Urinary bladder (tissue), 4 donors: ENCODE measurements around the gene WNT5B. TPM values are rescaled to one million over a fixed set of nuclear protein-coding genes. Genes with fewer than 3 reads are reported as not detected.

ENCODE experiments used
- DNase-seq: peaks from one replicate; pipeline ENCODE4 v3.0.0-alpha.2; 2015; ENCODE audit errors: extremely low spot score
- H3K27ac ChIP-seq: one replicate; pipeline ENCODE4 v1.5.1; 2013; ENCODE audit warnings: low read depth, mild to moderate bottlenecking, moderate library complexity
- H3K36me3 ChIP-seq: one replicate; pipeline ENCODE4 v1.6.1; 2013; ENCODE audit warnings: mild to moderate bottlenecking, moderate library complexity; ENCODE audit not compliant: insufficient read depth
- H3K4me1 ChIP-seq: one replicate; pipeline ENCODE4 v1.6.1; 2013; ENCODE audit warnings: mild to moderate bottlenecking, moderate library complexity; ENCODE audit not compliant: insufficient read depth
- H3K4me3 ChIP-seq: one replicate; pipeline ENCODE4 v1.5.1; 2013; ENCODE audit warnings: low read depth, low read length
- WGBS: extraction: QIAGEN DNeasy Blood & Tissue Kit; methylation state at CpG from one replicate; pipeline ENCODE4 v1.1.7; 2013; 5-methylcytosine and 5-hydroxymethylcytosine counted together
- polyA plus RNA-seq: library from polyadenylated mRNA; stranded (reverse); fragments of 200-250 nt; gene quantifications from one replicate; pipeline ENCODE4 v1.2.3, GENCODE V29; 2013
- total RNA-seq: library from RNA; depleted of rRNA; stranded (reverse); fragments of >200 nt; gene quantifications from one replicate; pipeline ENCODE4 v1.2.3, GENCODE V29; 2014
- donor health status: healthy with polysubstance abuse.
- donor health status: healthy.

The WNT5B gene
- total and polyA plus RNA-seq, 2 donors, result 9.8 to 25.4 TPM

- H3K4me3 ChIP-seq, result no peak overlapping the region
Measured at GRCh38 chr12:1660304-1661187, 31.5 kb downstream of the WNT5B start.

GRCh38 chr12:1661553-1662335, 32.7 kb downstream of the WNT5B start:
- 1% methylated on average over 69 of the region's 69 CpGs for WGBS
- H3K4me3 ChIP-seq, result peak overlapping the region; percentile 44
- H3K27ac ChIP-seq, result peak overlapping the region; percentile 64
- peak; percentile 67 for DNase-seq
- no peaks in the 10 kb centered on the region for H3K36me3 ChIP-seq
- H3K4me1 ChIP-seq, result no peaks in the 10 kb centered on the region

More at GRCh38 chr12:1660304-1661187, 31.5 kb downstream of the WNT5B start:
- Histone ChIP-seq H3K36me3 (no peaks in the 10 kb centered on the region), H3K27ac (peak overlapping the region; percentile 62), H3K4me1 (no peaks in the 10 kb centered on the region)
- DNase-seq, result no peak
- 61% methylated on average over 18 of the region's 20 CpGs for WGBS

DNA sequence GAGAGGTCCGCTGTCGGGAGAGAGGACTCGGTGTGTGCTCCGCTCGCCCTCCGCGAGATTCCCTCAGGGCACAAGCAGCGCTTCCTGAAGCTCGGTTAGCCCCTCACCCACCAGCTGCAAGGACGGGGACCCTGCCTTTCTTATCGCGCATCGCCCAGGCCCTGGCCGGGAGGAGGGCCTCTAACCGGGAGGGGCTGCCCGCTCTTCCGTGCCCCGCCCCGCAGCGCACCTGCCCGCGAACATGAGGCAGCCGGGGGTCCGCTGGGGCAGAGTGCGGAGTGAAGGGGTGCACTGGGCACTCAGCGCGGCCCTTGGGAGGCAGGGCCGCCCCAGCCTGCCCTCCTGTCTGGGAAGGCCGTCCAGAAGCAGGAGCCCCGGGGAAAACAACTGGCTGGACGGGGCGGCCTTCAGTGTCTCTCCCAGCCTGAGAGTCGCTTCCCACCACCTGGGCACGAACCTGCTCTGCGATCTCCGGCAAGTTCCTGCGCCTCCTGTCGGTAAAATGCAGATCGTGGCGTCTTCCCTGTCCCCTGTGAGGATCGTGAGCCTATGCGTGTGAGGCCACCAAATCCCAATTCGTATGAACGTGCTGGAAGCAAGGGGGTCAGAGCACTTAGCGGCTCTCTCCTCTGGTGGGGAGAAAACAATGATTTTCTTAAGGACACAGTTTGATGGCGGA, 33.9 kb downstream of the WNT5B start:
- Histone ChIP-seq H3K4me1 (no peaks in the 10 kb centered on the region), H3K4me3 (no peak overlapping the region), H3K36me3 (no peaks in the 10 kb centered on the region), H3K27ac (no peak overlapping the region)
- no peak for DNase-seq
- 25% methylated on average over 46 of the region's 46 CpGs for WGBS

- Histone ChIP-seq H3K27ac (no peak overlapping the region), H3K4me1 (no peaks in the 10 kb centered on the region), H3K36me3 (no peaks in the 10 kb centered on the region), H3K4me3 (no peak overlapping the region)
- DNase-seq, result no peak
- 88% methylated on average over 11 of the region's 11 CpGs for WGBS
Measured at GRCh38 chr12:1663440-1664132, 34.6 kb downstream of the WNT5B start.

DNA sequence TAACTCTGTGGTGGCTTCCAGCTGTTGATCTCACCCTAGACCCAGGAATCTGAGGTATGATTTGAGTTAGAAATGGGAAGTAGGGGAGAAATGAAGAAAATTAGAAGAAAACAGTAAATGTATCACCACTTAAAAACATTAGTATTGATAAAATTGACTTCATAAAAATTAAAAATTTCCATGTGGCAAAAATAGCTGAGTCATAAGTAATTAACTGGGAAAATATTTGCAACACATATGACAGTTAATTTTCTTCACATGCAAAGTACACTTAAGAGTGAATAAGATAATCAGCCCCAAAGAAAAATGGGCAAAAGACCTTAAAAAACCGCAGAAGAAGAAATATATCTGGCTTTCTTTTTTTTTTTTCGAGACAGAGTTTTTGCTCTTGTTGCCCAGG, 36.3 kb downstream of the WNT5B start:
- WGBS, result 90% methylated on average over 2 of the region's 2 CpGs

GRCh38 chr12:1666215-1666614, 37.2 kb downstream of the WNT5B start:
- Histone ChIP-seq H3K36me3 (no peaks in the 10 kb centered on the region), H3K4me3 (no peak overlapping the region), H3K27ac (no peak overlapping the region), H3K4me1 (no peaks in the 10 kb centered on the region)
- DNase-seq, result no peak
- 69% methylated on average over 5 of the region's 5 CpGs for WGBS

More for the DNA sequence above, 36.3 kb downstream of the WNT5B start:
- Histone ChIP-seq H3K4me1 (no peaks in the 10 kb centered on the region), H3K36me3 (no peaks in the 10 kb centered on the region), H3K4me3 (no peak overlapping the region), H3K27ac (no peak overlapping the region)
- DNase-seq, result no peak

GRCh38 chr12:1666685-1667162, 37.7 kb downstream of the WNT5B start:
- no peaks in the 10 kb centered on the region for H3K36me3 ChIP-seq
- DNase-seq, result no peak
- H3K4me1 ChIP-seq, result no peaks in the 10 kb centered on the region
- no peak overlapping the region for H3K27ac ChIP-seq
- no peak overlapping the region for H3K4me3 ChIP-seq
- 35% methylated on average over 2 of the region's 2 CpGs for WGBS

GRCh38 chr12:1668833-1669543, 40.0 kb downstream of the WNT5B start:
- Histone ChIP-seq H3K4me3 (no peak overlapping the region), H3K4me1 (no peaks in the 10 kb centered on the region), H3K27ac (no peak overlapping the region), H3K36me3 (no peaks in the 10 kb centered on the region)
- no peak for DNase-seq
- 67% methylated on average over 18 of the region's 18 CpGs for WGBS

DNA sequence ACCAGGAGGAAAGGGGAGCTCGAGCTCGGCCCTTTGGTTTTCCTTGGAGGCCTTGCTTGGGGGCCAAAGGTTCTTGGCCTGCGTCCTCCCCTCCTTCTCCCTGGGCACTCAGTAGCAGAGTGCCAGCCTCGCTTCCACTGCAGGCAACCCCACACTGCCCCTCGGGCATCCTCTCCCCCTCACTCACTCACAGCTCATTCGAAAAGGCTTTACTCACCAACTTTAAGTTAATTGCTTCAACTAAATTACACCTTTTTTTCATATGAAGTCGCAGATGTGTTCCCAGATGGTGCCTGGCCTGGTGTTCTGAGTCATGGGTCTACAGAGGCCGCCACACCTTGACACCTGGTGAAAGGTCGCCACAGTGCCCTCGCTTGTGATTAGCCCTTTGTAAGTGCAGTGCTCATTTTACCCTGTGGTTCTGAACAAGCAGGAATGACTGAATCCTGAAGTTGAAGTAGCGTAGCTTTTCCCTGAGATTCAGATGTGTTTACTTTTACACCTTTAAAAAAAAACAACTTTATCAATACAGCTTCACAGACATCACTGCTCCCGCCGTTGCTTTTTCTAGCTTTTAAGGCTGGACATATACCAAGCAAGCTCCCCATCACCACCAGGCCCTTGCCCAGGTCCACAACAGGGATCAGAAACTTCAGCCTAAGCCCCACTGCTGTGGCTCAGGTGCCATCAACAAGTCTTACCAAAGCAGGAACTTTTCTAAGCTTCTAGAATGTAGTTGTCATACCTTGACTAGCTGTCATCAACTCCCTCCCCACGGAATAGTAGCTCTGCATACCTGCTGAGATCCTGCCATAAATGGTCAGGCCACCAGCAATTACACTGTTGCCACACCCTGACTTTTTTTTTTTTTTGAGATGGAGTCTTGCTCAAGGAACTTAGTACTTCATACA, 41.6 kb downstream of the WNT5B start:
- no peak overlapping the region for H3K4me3 ChIP-seq
- DNase-seq, result no peak
- H3K4me1 ChIP-seq, result no peaks in the 10 kb centered on the region
- no peaks in the 10 kb centered on the region for H3K36me3 ChIP-seq
- 75% methylated on average over 14 of the region's 14 CpGs for WGBS
- no peak overlapping the region for H3K27ac ChIP-seq

DNA sequence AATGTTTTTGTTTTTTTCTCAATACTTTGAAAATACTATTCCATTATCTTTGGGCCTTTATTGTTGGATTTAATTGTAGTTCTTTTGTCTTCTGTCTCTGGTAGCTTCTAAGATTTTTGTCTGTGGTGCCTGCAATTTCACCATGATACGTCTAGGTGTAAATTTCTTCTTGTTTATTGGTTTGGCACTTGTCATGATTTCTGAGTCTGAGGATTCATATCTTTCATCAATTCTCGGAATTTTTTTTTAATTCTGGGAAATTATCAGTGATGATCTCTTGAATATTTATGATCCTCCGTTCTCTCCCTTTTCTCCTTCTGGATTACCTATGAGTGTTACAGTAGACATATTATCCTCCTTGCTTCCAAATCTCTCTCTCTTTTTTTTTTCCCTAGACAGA, 47.0 kb downstream of the WNT5B start:
- H3K36me3 ChIP-seq, result no peaks in the 10 kb centered on the region
- H3K27ac ChIP-seq, result no peak overlapping the region
- H3K4me1 ChIP-seq, result no peaks in the 10 kb centered on the region
- H3K4me3 ChIP-seq, result no peak overlapping the region
- no peak for DNase-seq
- WGBS, result 93% methylated on average over 3 of the region's 3 CpGs

GRCh38 chr12:1680804-1681492, 51.9 kb downstream of the WNT5B start:
- WGBS, result 70% methylated on average over 7 of the region's 7 CpGs
- DNase-seq, result no peak
- Histone ChIP-seq H3K36me3 (no peaks in the 10 kb centered on the region), H3K27ac (no peak overlapping the region), H3K4me3 (no peak overlapping the region), H3K4me1 (no peaks in the 10 kb centered on the region)
